T-helper 22 cell (primary cell): Measurements from ENCODE around the gene PRMT1.

Source experiments
- DNase-seq: peaks from one replicate; pipeline ENCODE4 v3.0.0-alpha.2; 2020; ENCODE audit warnings: low read depth

PRMT1 gene

GRCh38 chr19:49667473-49667872 is 9.6 kb upstream of the PRMT1 start:
- DNase-seq = no peak

- DNase-seq = no peak
Measured at GRCh38 chr19:49669516-49669915, 7.6 kb upstream of the PRMT1 start.

- peak; percentile 50 for DNase-seq
Measured at GRCh38 chr19:49672131-49672919, 4.7 kb upstream of the PRMT1 start.

GRCh38 chr19:49676136-49676783 is 811 bp upstream of the PRMT1 start:
- DNase-seq = peak; percentile 32

GRCh38 chr19:49676784-49677230 is 264 bp upstream of the PRMT1 start:
- DNase-seq = peak; percentile 98

- DNase-seq = peak; percentile 67
Measured at GRCh38 chr19:49677901-49678674, 1.0 kb downstream of the PRMT1 start.

- no peak for DNase-seq
Measured at GRCh38 chr19:49678985-49679770, 2.1 kb downstream of the PRMT1 start.

GRCh38 chr19:49679771-49680413 is 2.8 kb downstream of the PRMT1 start:
- DNase-seq = no peak

GRCh38 chr19:49680421-49681351 is 3.6 kb downstream of the PRMT1 start:
- DNase-seq = peak; percentile 79

- no peak for DNase-seq
Measured at GRCh38 chr19:49681830-49682229, 4.8 kb downstream of the PRMT1 start.

GRCh38 chr19:49682274-49682673 is 5.2 kb downstream of the PRMT1 start:
- DNase-seq = no peak

GRCh38 chr19:49683814-49684250 is 6.8 kb downstream of the PRMT1 start:
- DNase-seq = no peak

GRCh38 chr19:49684251-49684982 is 7.3 kb downstream of the PRMT1 start:
- no peak for DNase-seq

- DNase-seq = no peak
Measured at GRCh38 chr19:49684983-49685553, 8.0 kb downstream of the PRMT1 start.

- no peak for DNase-seq
Measured at GRCh38 chr19:49685845-49686332, 8.8 kb downstream of the PRMT1 start.

GRCh38 chr19:49686503-49687088 is 9.5 kb downstream of the PRMT1 start:
- no peak for DNase-seq

- no peak for DNase-seq
Measured at GRCh38 chr19:49687150-49687549, 10.1 kb downstream of the PRMT1 start.

GRCh38 chr19:49687566-49688316 is 10.7 kb downstream of the PRMT1 start:
- DNase-seq = no peak
